Activated CD8-positive, alpha-beta memory T cell treated with anti-CD3 and anti-CD28 coated beads for 36 hours (primary cell): ENCODE measurements around the gene GPAT2. TPM values are rescaled to one million over a fixed set of nuclear protein-coding genes. Genes with fewer than 3 reads are reported as not detected.
"Not testable (repeated sequence)": the region's sequence is repeated elsewhere in the genome, so short reads cannot be mapped to it uniquely, and the experiment has no call there.

ENCODE experiments used
- CTCF ChIA-PET: fragments of 350-600 bp; sonication (Branson Sonifier 250); formaldehyde crosslinking; loops from one replicate; lab custom pipeline; 2021; ENCODE audit warnings: antibody characterized with exemption; lab: Charles Lee
- POLR2A ChIA-PET: fragments of 350-600 bp; sonication (Branson Sonifier 250); formaldehyde crosslinking; loops from one replicate; lab custom pipeline; 2021; ENCODE audit warnings: antibody characterized with exemption; lab: Charles Lee
- total RNA-seq, 2 experiments: library from RNA; stranded (reverse); gene quantifications; one replicate each; pipeline ENCODE4 v1.2.3, GENCODE V29; 2021

GPAT2 gene
- total RNA-seq, result 10 to 100 TPM; 35.4 to 37.9 TPM

GRCh38 chr2:96034792-96035191 lies at the start of gene GPAT2:
Gene GPAT2, minus strand, starts transcription at chr2:96034916. Its CDS starts 2,557 bp downstream, at chr2:96032359.
- POLR2A ChIA-PET, CTCF ChIA-PET: not testable (repeated sequence)

GRCh38 chr2:96083989-96084857 lies 49.5 kb upstream of the GPAT2 start:
- CTCF ChIA-PET, result no interaction called here

GRCh38 chr2:96083064-96083939 lies 48.6 kb upstream of the GPAT2 start:
- POLR2A ChIA-PET, result no interaction called here
- CTCF ChIA-PET, result no interaction called here

More at GRCh38 chr2:96083989-96084857, 49.5 kb upstream of the GPAT2 start:
- POLR2A ChIA-PET, result no interaction called here

- ChIA-PET POLR2A (no interaction called here), CTCF (no interaction called here)
Observed at GRCh38 chr2:96082211-96083063, 47.7 kb upstream of the GPAT2 start.

GRCh38 chr2:96081042-96081441 lies 46.3 kb upstream of the GPAT2 start:
- CTCF ChIA-PET, result no interaction called here
- POLR2A ChIA-PET, result no interaction called here

- CTCF ChIA-PET, result interaction anchor here (0.6 kb wide), 1 partner anchor 392 kb away, joined by 3 read pairs; no protein-coding TSS in a partner anchor
Observed at GRCh38 chr2:96075199-96075771, 40.6 kb upstream of the GPAT2 start.

GRCh38 chr2:96074156-96074555 lies 39.4 kb upstream of the GPAT2 start:
- ChIA-PET CTCF (no interaction called here), POLR2A (no interaction called here)

More at GRCh38 chr2:96075199-96075771, 40.6 kb upstream of the GPAT2 start:
- POLR2A ChIA-PET, result no interaction called here

- ChIA-PET CTCF (no interaction called here), POLR2A (no interaction called here)
Observed at GRCh38 chr2:96073170-96073775, 38.6 kb upstream of the GPAT2 start.

GRCh38 chr2:96072746-96073145 lies 38.0 kb upstream of the GPAT2 start:
- POLR2A ChIA-PET, result no interaction called here

GRCh38 chr2:96071977-96072491 lies 37.3 kb upstream of the GPAT2 start:
- POLR2A ChIA-PET, CTCF ChIA-PET: not testable (repeated sequence)

More at GRCh38 chr2:96072746-96073145, 38.0 kb upstream of the GPAT2 start:
- CTCF ChIA-PET, result no interaction called here

GRCh38 chr2:96071087-96071976 lies 36.6 kb upstream of the GPAT2 start:
- POLR2A ChIA-PET, CTCF ChIA-PET: not testable (repeated sequence)

- POLR2A ChIA-PET, CTCF ChIA-PET: not testable (repeated sequence)
Observed at GRCh38 chr2:96070351-96070750, 35.6 kb upstream of the GPAT2 start.

GRCh38 chr2:96069878-96070277 lies 35.2 kb upstream of the GPAT2 start:
- POLR2A ChIA-PET, CTCF ChIA-PET: not testable (repeated sequence)

- POLR2A ChIA-PET, result not testable (repeated sequence)
Observed at GRCh38 chr2:96067902-96068581, 33.3 kb upstream of the GPAT2 start.

GRCh38 chr2:96067098-96067660 lies 32.5 kb upstream of the GPAT2 start:
- POLR2A ChIA-PET, CTCF ChIA-PET: not testable (repeated sequence)

More at GRCh38 chr2:96067902-96068581, 33.3 kb upstream of the GPAT2 start:
- CTCF ChIA-PET, result not testable (repeated sequence)

GRCh38 chr2:96066511-96066910 lies 31.8 kb upstream of the GPAT2 start:
- CTCF ChIA-PET, POLR2A ChIA-PET: not testable (repeated sequence)
